Measurements from ENCODE around the gene MGAT5.

MGAT5 gene

GRCh38 chr2:134396493-134396892 is 142.6 kb downstream of the MGAT5 start:
- H3K4me3 ChIP-seq (ENCODE audit: low read length), result no peak overlapping the region
- no peaks in the 10 kb centered on the region for H3K36me3 ChIP-seq (replicated peaks; ENCODE audit: low read depth, low read length)
- H3K9me3 ChIP-seq (ENCODE audit: insufficient read depth, low read length), result no peaks in the 10 kb centered on the region
- no peaks in the 10 kb centered on the region for H3K79me2 ChIP-seq (ENCODE audit: low read length)
- H4K20me1 ChIP-seq (ENCODE audit: insufficient read depth, low read length), result no peaks in the 10 kb centered on the region
- no peak overlapping the region for H2AFZ ChIP-seq (ENCODE audit: low read depth, low read length)
- TF ChIP-seq CTCF (IDR thresholded peaks at IDR 0.05; ENCODE audit: low read depth, low read length) (no peak), EZH2phosphoT487 (IDR thresholded peaks at IDR 0.05; ENCODE audit: low read depth) (no peak)
- peaks cover 5% of the 10 kb centered on the region for H3K4me1 ChIP-seq (ENCODE audit: low read length)
- H3K4me2 ChIP-seq (ENCODE audit: low read length), result no peak overlapping the region
- H3K27me3 ChIP-seq (ENCODE audit: low read depth, low read length), result no peaks in the 10 kb centered on the region
- H3K9ac ChIP-seq (ENCODE audit: low read length), result no peak overlapping the region
- H3K27ac ChIP-seq (ENCODE audit: low read length), result no peak overlapping the region

- Histone ChIP-seq H3K27me3 (ENCODE audit: low read depth, low read length) (no peaks in the 10 kb centered on the region), H3K79me2 (ENCODE audit: low read length) (no peaks in the 10 kb centered on the region), H3K4me3 (ENCODE audit: low read length) (no peak overlapping the region), H3K4me2 (ENCODE audit: low read length) (no peak overlapping the region), H2AFZ (ENCODE audit: low read depth, low read length) (no peak overlapping the region), H3K4me1 (ENCODE audit: low read length) (no peaks in the 10 kb centered on the region), H3K36me3 (replicated peaks; ENCODE audit: low read depth, low read length) (no peaks in the 10 kb centered on the region), H4K20me1 (ENCODE audit: insufficient read depth, low read length) (no peaks in the 10 kb centered on the region), H3K27ac (ENCODE audit: low read length) (no peak overlapping the region), H3K9me3 (ENCODE audit: insufficient read depth, low read length) (no peaks in the 10 kb centered on the region), H3K9ac (ENCODE audit: low read length) (no peak overlapping the region)
- TF ChIP-seq CTCF (IDR thresholded peaks at IDR 0.05; ENCODE audit: low read depth, low read length) (no peak), EZH2phosphoT487 (IDR thresholded peaks at IDR 0.05; ENCODE audit: low read depth) (no peak)
Observed at GRCh38 chr2:134397146-134397896, 143.4 kb downstream of the MGAT5 start.

- Histone ChIP-seq H3K27ac (ENCODE audit: low read length) (no peak overlapping the region), H3K36me3 (replicated peaks; ENCODE audit: low read depth, low read length) (no peaks in the 10 kb centered on the region), H3K4me2 (ENCODE audit: low read length) (no peak overlapping the region), H3K9me3 (ENCODE audit: insufficient read depth, low read length) (no peaks in the 10 kb centered on the region), H2AFZ (ENCODE audit: low read depth, low read length) (no peak overlapping the region), H3K4me1 (ENCODE audit: low read length) (no peaks in the 10 kb centered on the region), H3K9ac (ENCODE audit: low read length) (no peak overlapping the region), H3K4me3 (ENCODE audit: low read length) (no peak overlapping the region), H4K20me1 (ENCODE audit: insufficient read depth, low read length) (no peaks in the 10 kb centered on the region), H3K27me3 (ENCODE audit: low read depth, low read length) (no peaks in the 10 kb centered on the region), H3K79me2 (ENCODE audit: low read length) (no peaks in the 10 kb centered on the region)
- TF ChIP-seq CTCF (IDR thresholded peaks at IDR 0.05; ENCODE audit: low read depth, low read length), result no peak
- no peak for TF ChIP-seq EZH2phosphoT487 (IDR thresholded peaks at IDR 0.05; ENCODE audit: low read depth)
Observed at GRCh38 chr2:134398300-134398699, 144.4 kb downstream of the MGAT5 start.

- H4K20me1 ChIP-seq (ENCODE audit: insufficient read depth, low read length), result no peaks in the 10 kb centered on the region
- H3K4me1 ChIP-seq (ENCODE audit: low read length), result no peaks in the 10 kb centered on the region
- H3K79me2 ChIP-seq (ENCODE audit: low read length), result no peaks in the 10 kb centered on the region
- H3K36me3 ChIP-seq (replicated peaks; ENCODE audit: low read depth, low read length), result no peaks in the 10 kb centered on the region
- H3K27me3 ChIP-seq (ENCODE audit: low read depth, low read length), result no peaks in the 10 kb centered on the region
- TF ChIP-seq CTCF (IDR thresholded peaks at IDR 0.05; ENCODE audit: low read depth, low read length), result 0 out of 2 replicates have a peak, but pooled peaks have one; percentile 16
- TF ChIP-seq EZH2phosphoT487 (IDR thresholded peaks at IDR 0.05; ENCODE audit: low read depth), result no peak
- H2AFZ ChIP-seq (ENCODE audit: low read depth, low read length), result no peak overlapping the region
- H3K4me3 ChIP-seq (ENCODE audit: low read length), result no peak overlapping the region
- H3K27ac ChIP-seq (ENCODE audit: low read length), result no peak overlapping the region
- H3K4me2 ChIP-seq (ENCODE audit: low read length), result no peak overlapping the region
- no peaks in the 10 kb centered on the region for H3K9me3 ChIP-seq (ENCODE audit: insufficient read depth, low read length)
- no peak overlapping the region for H3K9ac ChIP-seq (ENCODE audit: low read length)
Observed at GRCh38 chr2:134399096-134399495, 145.2 kb downstream of the MGAT5 start.

Data from OCI-LY3 (cell line).